HPDE6-E6E7 (cell line): ENCODE results near the gene PHPT1.

ENCODE experiments used
- DNase-seq: peaks from one replicate; pipeline ENCODE4 v3.0.0; 2011; ENCODE audit warnings: missing footprints; ENCODE audit errors: extremely low spot score

PHPT1 gene

GRCh38 chr9:136886610-136887597 lies 37.7 kb downstream of the PHPT1 start:
- DNase-seq, result no peak

DNA sequence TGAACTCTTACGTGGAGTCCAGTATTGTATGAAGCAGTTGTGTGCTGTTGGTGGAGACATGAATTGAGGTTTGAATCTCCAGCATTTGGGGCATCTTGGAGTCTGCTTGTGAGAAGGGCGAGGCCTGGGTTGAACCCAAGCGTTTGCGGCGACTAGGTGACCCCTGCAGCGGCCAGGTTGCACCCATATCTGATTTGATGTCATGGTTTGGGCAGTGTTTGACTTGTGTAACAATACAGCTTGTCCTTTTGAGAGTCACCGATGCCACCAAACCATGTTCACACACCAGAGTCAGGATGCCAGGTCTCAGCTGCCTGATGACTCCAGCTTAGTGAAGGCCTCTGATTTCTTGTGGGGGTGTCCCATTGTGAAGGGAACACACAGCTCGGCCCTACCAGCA lies 39.2 kb downstream of the PHPT1 start:
- DNase-seq, result no peak

GRCh38 chr9:136889858-136890257 lies 40.6 kb downstream of the PHPT1 start:
- no peak for DNase-seq

DNA sequence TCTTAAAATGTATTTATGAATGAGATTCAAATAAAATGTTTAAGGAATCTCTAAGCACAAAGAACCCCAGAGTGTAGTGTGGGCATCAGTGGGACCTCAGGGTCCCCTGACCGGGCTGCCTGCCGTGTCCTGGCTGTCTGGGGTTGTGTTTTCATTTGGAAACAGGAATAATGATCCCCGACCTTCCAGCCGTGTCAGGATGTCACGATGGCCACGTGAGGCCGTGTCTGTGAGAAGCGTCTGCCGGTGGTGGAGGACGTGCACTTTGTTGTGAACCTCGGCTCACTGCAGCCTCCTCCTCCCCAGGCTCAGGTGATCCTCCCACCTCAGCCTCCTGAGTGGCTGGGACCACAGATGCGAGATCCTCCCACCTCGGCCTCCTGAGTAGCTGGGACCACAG lies 41.5 kb downstream of the PHPT1 start:
- DNase-seq, result no peak

DNA sequence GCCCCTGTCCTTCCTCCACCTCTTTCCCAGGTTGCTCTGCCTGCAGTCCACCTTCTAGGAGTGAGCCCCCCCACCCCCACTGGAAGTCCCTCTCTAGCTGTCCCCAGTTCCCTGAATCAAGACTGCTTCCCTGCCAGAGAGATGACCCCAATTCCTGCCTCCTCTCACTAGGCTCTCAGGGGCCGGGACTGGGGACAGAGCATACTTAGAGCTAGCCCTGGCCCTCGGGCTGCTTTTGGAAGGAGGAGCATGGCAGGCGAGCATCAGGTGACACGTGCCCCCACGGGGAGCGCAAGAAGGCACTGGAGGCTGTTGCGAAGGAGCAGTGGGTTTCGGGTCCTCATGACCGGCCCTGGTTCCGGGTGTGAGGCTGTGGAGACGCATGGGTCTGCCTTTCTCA lies 46.8 kb downstream of the PHPT1 start:
- no peak for DNase-seq

DNA sequence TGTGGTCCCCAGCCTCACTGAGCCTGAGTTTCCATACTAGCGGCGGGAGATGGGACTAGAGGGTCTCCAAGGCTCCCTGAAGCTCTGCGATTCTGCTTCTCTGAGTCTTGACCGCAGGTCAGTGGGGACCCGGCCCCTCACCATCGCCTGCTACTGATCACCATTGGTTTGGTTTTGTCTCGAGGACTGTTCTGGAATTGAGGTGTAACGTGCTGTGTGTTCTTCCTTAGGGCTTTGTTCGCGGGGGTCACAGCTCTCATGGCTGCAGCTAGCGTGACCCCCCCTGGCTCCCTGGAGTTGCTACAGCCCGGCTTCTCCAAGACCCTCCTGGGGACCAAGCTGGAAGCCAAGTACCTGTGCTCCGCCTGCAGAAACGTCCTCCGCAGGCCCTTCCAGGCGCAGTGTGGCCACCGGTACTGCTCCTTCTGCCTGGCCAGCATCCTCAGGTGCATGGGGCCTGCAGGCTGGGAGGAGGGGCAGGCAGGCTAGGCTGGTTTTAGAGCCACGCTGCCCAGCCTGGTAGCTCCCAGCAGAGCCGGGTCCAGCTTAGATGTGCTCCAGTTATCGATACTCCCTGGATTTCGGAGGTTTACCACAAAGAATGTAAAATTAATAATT lies 49.4 kb downstream of the PHPT1 start:
- DNase-seq, result no peak

DNA sequence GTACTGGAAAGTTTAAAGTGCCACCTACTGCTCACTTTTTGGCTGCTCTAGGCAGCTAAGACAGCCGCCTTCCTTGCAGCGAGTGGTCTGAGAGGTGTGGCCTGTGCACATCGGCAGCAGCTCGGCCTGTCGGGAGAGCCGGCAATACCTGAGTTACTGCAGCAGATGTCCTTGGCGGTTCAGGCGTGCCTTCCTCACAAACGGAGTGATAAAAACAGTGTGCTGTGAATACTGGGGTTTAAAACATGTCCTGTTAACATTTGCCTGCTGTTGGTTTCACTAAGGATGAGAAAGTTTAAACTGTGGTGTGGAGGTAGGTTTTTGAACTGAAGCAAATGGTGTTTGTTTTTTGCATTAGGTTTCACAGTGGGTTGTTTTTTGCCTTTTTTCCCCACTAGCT lies 50.0 kb downstream of the PHPT1 start:
- no peak for DNase-seq

- DNase-seq, result no peak
Observed at GRCh38 chr9:136900556-136900955, 51.3 kb downstream of the PHPT1 start.
